Gastroesophageal sphincter (tissue), 3 donors: ENCODE measurements around the gene CDKL1.

ENCODE experiments used
- CTCF ChIP-seq, 4 experiments: fragments of 200-600 bp in 2 of 4; fragments of 450-650 bp in 2 of 4; sonication (generic) in 1 of 4; IDR thresholded peaks; one replicate each; pipeline ENCODE4 v1.5.1; 2017 to 2019; ENCODE audit warnings: antibody characterized with exemption in 4 of 4, mild to moderate bottlenecking in 2 of 4, moderate library complexity in 2 of 4
- POLR2A ChIP-seq, 2 donors: fragments of 450-650 bp; IDR thresholded peaks; one replicate each; pipeline ENCODE4 v1.6.1; 2017; ENCODE audit warnings: antibody characterized with exemption in 2 of 2, mild to moderate bottlenecking in 2 of 2, moderate library complexity in 1 of 2

GRCh38 chr14:50425816-50426215, 29.1 kb upstream of the CDKL1 start:
- no peak for TF ChIP-seq CTCF (IDR thresholded peaks at IDR 0.05)
- TF ChIP-seq POLR2A (IDR thresholded peaks at IDR 0.05), result no peak
